Memory B cell (primary cell): ENCODE results near the gene SPINK2.
A peak's percentile ranks its signal among the peaks of the same experiment; 100 is the strongest.

Experiments
- ATAC-seq: fragments of 150-1000 bp; cut with Tn5 transposase; 2 replicates; pipeline ENCODE4 v1.10.0; 2021; ENCODE audit warnings: low read depth, mild to moderate bottlenecking, moderate library complexity
- DNase-seq, 2 donors: peaks; one replicate each; pipeline ENCODE4 v3.0.0; 2022; ENCODE audit warnings: low spot score in 2 of 2
- H3K27ac Mint-ChIP-seq: one replicate; pipeline ENCODE4 v1.8.0; 2022; ENCODE audit warnings: mild to moderate bottlenecking, moderate library complexity, mixed read lengths
- H3K27me3 Mint-ChIP-seq: one replicate; pipeline ENCODE4 v1.8.0; 2022; ENCODE audit warnings: mixed read lengths
- H3K36me3 Mint-ChIP-seq: one replicate; pipeline ENCODE4 v1.8.0; 2022; ENCODE audit warnings: mild to moderate bottlenecking, mixed read lengths
- H3K4me1 Mint-ChIP-seq: one replicate; pipeline ENCODE4 v1.8.0; 2022; ENCODE audit warnings: mixed read lengths
- H3K4me3 Mint-ChIP-seq: one replicate; pipeline ENCODE4 v1.8.0; 2022; ENCODE audit warnings: mild to moderate bottlenecking, moderate library complexity, mixed read lengths
- H3K9me3 Mint-ChIP-seq: one replicate; pipeline ENCODE4 v1.8.0; 2022; ENCODE audit warnings: mixed read lengths

The SPINK2 gene

DNA sequence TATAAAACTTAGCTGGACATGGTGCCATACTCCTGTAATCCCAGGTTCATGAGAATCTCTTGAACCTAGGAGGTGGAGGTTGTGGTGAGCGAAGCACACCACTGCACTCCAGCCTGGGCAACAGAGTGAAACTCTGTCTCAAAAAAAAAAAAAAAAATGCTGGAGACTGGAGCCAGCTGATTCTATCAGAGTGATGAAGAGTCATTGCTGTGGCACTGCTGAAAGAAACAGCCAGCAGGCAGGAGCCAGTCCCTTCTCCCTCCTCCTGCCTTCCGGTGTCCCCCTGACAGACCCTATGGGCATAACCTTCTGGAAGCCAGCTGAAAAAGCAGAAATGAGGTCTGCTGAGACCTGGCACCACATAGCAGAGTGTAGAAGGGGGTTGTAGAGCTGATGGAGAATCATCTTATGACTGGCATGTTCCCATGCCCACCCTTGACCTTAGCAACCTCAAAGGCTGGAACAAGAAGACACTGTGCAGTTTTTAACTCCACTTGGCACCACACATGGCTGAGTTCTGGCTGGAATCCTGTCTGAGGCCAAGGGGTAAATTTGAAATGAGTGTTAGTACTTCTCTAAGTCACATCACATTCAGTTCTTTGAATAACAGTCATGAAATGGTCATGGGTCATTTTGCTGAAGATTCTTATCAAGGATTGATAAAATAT is 2.6 kb upstream of the SPINK2 start:
- DNase-seq (no peak), ATAC-seq (no peak)
- no peak overlapping the region for H3K4me3 Mint-ChIP-seq
- H3K27me3 Mint-ChIP-seq: peaks cover 14% of the 10 kb centered on the region
- peaks cover 9% of the 10 kb centered on the region for H3K4me1 Mint-ChIP-seq
- H3K36me3 Mint-ChIP-seq: no peaks in the 10 kb centered on the region
- H3K9me3 Mint-ChIP-seq: no peaks in the 10 kb centered on the region
- no peak overlapping the region for H3K27ac Mint-ChIP-seq

DNA sequence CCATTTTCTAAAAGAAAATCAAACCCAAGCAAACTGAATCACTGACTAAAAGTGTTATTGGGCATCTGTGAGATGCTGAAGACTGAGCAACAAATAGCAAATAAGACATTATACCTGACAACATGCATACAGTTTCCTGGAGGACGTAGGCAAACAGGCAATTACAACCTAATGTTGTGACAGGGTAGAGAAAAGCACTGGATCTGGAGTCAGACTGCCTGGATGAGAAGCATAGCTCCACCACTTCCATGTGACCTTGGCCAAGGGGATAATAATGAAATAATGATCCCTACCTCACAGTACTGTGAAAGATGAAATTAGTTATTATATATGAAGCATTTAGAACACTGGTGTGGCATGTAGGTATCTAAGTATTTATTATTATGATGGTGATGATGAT is 2.7 kb downstream of the SPINK2 start:
- no peaks in the 10 kb centered on the region for H3K9me3 Mint-ChIP-seq
- no peak overlapping the region for H3K4me3 Mint-ChIP-seq
- no peak for ATAC-seq

DNA sequence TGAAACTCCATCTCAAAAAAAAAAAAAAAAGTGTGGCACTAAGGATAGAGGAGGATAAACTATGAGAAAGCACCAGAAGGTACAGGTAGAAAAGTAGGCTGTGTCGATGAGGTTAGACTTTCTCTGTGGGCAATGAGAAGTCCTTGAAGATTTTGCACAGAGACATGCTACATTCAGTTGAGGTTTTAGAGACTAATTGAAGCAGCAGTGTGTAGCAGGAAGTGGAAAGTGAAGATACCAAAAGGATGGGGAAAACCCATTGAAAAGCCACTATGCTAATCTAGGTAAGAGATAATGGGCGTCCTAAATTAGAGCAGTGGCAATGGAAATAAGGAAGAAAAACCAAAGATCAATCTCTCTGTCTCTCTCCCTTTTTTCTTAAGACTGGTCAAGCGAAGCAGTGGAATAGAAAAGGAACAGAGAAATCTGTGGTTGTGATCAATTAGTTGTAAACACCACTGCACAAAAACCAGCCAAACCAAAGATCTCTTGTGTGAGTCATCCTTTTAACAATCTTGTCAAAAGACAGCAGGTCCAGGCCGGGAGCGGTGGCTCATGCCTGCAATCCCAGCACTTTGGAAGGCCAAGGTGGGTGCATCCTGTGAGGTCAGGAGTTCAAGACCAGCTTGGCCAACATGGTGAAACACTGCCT is 3.5 kb downstream of the SPINK2 start:
- no peak for DNase-seq
- Mint-ChIP-seq H3K9me3 (no peaks in the 10 kb centered on the region), H3K4me1 (peaks cover 15% of the 10 kb centered on the region), H3K4me3 (no peak overlapping the region), H3K36me3 (no peaks in the 10 kb centered on the region), H3K27me3 (peaks cover 7% of the 10 kb centered on the region), H3K27ac (no peak overlapping the region)
- peak; percentile 61 for ATAC-seq

More for the DNA sequence above, 2.7 kb downstream of the SPINK2 start:
- no peak for DNase-seq
- peaks cover 15% of the 10 kb centered on the region for H3K4me1 Mint-ChIP-seq
- H3K27ac Mint-ChIP-seq: no peak overlapping the region
- H3K27me3 Mint-ChIP-seq: peaks cover 7% of the 10 kb centered on the region
- H3K36me3 Mint-ChIP-seq: no peaks in the 10 kb centered on the region

DNA sequence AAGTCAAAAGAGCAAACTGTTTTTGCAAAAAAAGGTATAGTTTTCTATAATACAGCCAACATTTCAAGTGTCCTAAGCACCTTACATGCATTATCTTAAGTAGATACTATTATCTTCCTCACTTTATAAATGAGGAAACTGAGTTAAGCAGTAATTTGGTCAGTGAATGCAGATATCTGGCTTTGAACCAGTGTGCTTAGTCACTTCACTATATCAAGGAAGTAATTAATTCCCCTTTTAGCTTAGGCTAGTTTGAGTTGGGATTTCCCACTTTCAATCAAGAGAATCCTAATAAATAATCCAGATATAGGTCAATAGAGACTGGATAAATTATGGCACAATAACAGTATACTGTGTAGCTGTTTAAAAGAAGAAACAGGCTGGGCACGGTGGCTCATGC is 14.8 kb downstream of the SPINK2 start:
- Mint-ChIP-seq H3K36me3 (no peaks in the 10 kb centered on the region), H3K9me3 (no peaks in the 10 kb centered on the region), H3K4me1 (peaks cover 3% of the 10 kb centered on the region), H3K27me3 (peaks cover 2% of the 10 kb centered on the region), H3K27ac (no peak overlapping the region), H3K4me3 (no peak overlapping the region)
- DNase-seq (no peak), ATAC-seq (no peak)

DNA sequence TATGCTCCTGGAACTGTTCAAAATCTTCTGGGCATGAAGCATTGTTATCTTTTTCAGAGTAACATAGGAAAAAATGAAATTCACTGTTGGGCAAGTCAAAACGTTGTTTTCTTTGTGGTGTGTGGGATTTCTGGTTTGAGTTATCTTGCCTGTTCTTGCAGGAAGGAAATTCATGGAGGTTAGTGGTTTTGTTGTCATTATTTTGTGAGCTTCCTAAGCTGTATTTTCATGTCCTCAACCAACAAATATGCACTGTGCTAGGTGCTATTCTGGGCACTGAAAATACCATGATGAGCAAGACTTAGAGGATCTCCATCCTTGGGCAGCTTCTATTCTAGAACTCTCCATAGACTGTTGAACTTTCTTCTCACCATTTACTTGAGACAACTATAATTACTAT is 16.9 kb downstream of the SPINK2 start:
- Mint-ChIP-seq H3K27ac (no peak overlapping the region), H3K9me3 (no peaks in the 10 kb centered on the region), H3K4me1 (peaks cover 3% of the 10 kb centered on the region), H3K27me3 (no peaks in the 10 kb centered on the region), H3K4me3 (no peak overlapping the region), H3K36me3 (no peaks in the 10 kb centered on the region)
- ATAC-seq (no peak), DNase-seq (no peak)

DNA sequence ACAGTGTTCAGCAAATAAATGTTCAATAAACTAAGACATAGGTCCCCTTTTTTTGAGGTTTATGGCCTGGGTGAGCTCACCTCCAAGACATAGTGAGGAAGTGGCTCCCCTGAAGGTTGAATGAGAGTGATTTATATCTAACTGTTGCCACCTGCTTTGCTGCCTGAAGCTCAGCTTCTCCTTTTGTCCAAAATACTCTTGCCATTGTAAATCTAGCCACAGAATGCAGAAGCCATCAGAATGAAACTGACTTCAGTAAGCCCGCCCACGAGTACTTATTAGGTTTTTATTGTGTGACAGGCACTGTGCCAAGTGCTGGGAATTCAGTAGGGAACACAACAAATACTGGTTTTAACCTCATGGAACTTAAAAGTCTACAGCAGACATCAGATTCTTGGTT is 18.0 kb downstream of the SPINK2 start:
- Mint-ChIP-seq H3K36me3 (no peaks in the 10 kb centered on the region), H3K4me1 (peaks cover 3% of the 10 kb centered on the region), H3K4me3 (no peak overlapping the region), H3K27ac (peak overlapping the region; percentile 55), H3K9me3 (no peaks in the 10 kb centered on the region), H3K27me3 (no peaks in the 10 kb centered on the region)
- ATAC-seq: peak; percentile 63
- peak in 1 of 2 donors; percentile 17 for DNase-seq

DNA sequence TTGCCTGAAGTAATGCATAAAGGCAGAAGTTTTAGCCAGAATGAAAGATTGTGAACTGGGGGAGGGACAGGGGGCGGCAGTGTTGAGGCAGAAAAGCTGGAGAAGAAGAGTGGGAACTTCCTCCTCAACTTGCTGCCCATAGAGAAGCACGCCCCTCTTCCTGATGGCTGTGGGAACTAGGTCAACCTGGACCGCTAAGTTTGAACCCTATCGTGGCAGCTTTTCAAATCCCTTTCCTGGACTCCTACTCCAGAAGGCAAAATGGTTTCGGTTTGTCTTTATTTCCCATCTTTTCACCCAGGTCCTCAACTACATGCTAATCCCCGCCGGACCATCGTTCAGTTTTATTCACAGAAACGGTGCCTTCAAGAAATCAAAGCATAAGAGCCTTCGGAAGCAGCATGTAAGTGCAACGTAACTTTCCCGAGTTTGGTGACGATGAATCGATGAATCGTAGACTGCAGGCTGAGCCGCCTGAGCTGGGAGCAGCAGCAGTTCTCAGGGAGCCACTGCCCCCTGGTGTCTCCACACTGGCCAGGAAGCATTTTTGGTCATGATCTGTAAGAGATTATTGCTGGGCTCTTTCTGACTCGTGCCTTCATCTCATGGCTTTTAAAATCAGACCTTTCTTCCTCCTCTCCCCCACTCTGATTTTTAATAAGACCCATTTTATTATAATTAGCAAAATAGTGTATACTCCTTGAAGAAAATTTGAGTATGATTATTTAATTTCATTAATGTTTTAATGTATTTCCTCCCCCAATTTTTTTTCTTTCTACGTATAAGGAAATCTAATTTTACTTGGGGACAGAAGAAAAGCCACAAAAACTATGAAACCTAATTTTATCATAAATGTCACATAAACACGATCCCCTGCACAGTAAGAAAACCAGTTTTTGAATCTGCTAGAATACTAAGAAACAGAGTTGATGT is 21.4 kb downstream of the SPINK2 start:
- Mint-ChIP-seq H3K27ac (peak overlapping the region; percentile 86), H3K36me3 (no peaks in the 10 kb centered on the region), H3K9me3 (no peaks in the 10 kb centered on the region), H3K4me1 (peaks cover 3% of the 10 kb centered on the region), H3K4me3 (peak overlapping the region; percentile 93), H3K27me3 (no peaks in the 10 kb centered on the region)
- peak; percentile 62 for DNase-seq
- peak; percentile 93 for ATAC-seq

DNA sequence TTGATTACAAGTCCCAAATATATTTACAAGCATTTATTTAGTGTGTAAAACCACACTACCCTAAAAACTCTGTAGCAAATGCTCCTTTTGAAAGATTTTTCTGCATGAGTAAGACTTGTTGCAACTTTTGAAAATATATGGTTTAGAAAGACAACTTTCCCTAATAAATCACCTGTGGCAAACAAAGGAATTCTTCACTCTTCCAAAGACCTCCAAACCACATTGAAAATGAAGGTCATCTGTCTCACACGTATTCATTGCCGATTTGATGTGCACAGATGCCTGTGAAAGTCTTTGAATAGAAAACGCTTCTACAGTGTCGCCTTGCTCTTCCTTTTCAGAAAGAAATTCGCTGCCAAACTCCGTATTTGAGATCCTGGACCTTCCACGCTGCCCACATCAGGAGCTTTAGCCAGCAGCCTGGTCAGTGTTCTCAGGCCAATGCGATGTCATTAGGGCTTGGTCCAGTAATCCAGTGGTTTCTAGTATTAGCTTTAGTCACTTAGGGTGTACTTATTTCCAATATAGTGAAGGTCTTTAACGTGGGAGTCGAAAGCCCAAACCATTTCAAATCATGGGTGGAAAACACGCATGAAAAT is 22.2 kb downstream of the SPINK2 start:
- Mint-ChIP-seq H3K27ac (peak overlapping the region; percentile 86), H3K27me3 (no peaks in the 10 kb centered on the region), H3K4me1 (peaks cover 3% of the 10 kb centered on the region)

DNA sequence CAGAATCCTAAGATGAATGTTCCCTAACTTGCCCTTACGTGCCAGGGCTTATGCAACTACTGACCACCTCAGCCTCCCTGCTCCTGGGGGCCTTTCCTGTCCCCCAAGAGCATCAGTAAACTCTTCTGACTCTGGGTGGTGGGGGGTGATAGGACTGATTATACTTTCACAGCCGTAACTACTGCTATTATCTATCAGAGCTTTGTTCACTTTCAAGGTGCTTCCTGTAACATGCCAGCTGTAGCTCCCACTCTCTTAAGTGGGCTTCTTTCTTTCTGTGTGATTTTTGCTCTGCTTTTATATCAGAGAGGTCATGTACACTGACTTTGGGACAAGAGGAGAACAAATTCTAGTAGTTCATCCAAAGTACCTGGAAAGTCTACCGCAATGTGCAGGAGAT is 25.3 kb downstream of the SPINK2 start:
- Mint-ChIP-seq H3K27ac (no peak overlapping the region), H3K27me3 (no peaks in the 10 kb centered on the region), H3K36me3 (no peaks in the 10 kb centered on the region), H3K9me3 (no peaks in the 10 kb centered on the region), H3K4me3 (no peak overlapping the region), H3K4me1 (peaks cover 3% of the 10 kb centered on the region)
- ATAC-seq (no peak), DNase-seq (no peak)

More for the DNA sequence above, 22.2 kb downstream of the SPINK2 start:
- H3K4me3 Mint-ChIP-seq: peak overlapping the region; percentile 93
- ATAC-seq: no peak
- H3K36me3 Mint-ChIP-seq: no peaks in the 10 kb centered on the region
- DNase-seq: no peak
- no peaks in the 10 kb centered on the region for H3K9me3 Mint-ChIP-seq

DNA sequence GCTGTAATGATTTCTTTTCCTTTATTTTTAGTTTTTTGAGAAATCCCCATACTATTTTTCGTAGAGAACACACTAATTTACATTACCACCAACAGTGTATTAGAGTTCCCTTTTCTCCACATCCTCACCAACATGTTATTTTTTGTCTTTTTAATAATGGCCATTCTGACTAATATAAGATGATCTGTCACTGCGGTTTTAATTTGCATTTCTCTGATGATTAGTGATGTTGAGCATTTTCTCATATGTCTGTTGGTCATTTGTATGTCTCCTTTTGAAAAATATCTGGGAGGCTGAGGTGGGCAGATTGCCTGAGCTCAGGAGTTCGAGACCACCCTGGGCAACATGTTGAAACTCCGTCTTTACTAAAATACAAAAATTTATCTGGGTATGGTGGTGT is 30.2 kb downstream of the SPINK2 start:
- no peaks in the 10 kb centered on the region for H3K36me3 Mint-ChIP-seq
- H3K4me1 Mint-ChIP-seq: peaks cover 8% of the 10 kb centered on the region
- no peaks in the 10 kb centered on the region for H3K9me3 Mint-ChIP-seq
- DNase-seq (no peak), ATAC-seq (no peak)
- peaks cover 1% of the 10 kb centered on the region for H3K27me3 Mint-ChIP-seq
- H3K4me3 Mint-ChIP-seq: no peak overlapping the region
- H3K27ac Mint-ChIP-seq: no peak overlapping the region

DNA sequence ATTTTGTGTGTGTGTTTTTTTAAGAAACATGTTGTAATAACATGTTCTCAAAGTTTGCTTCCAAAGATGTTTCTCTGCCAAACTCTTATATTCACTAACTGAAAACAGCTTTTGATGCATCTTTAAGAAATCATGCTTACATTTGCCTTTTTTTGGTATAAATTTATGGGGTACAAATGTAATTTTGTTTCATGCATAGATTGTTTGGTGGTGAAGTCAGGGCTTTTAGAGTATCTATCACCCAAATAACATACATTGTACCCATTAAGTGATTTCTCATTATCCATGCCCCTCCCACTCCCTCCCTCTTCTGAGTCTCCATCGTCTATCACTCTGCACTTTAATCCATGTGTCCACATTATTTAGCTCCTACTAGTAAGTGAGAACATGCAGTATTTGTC is 30.8 kb downstream of the SPINK2 start:
- H3K4me3 Mint-ChIP-seq: no peak overlapping the region
- peaks cover 1% of the 10 kb centered on the region for H3K27me3 Mint-ChIP-seq
- H3K27ac Mint-ChIP-seq: no peak overlapping the region
- no peaks in the 10 kb centered on the region for H3K9me3 Mint-ChIP-seq
- peaks cover 8% of the 10 kb centered on the region for H3K4me1 Mint-ChIP-seq
- DNase-seq (no peak), ATAC-seq (no peak)
- H3K36me3 Mint-ChIP-seq: no peaks in the 10 kb centered on the region

DNA sequence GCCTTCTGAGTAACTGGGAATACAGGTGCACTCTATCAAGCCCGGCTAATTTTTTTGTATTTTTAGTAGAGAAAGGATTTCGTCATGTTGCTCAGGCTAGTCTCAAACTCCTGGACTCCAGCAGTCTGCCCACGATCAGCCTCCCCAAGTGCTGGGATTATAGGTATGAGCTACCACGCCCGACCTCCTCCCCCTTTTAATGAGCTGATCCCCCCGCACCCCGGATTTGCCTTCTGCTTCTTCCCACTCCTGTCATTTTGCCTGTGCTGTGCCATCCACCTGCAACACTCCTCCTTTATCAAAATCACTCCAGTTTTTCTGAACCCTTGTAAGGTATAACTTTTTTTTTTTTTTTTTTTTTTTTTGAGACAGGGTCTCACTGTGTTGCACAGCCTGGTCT is 33.4 kb downstream of the SPINK2 start:
- Mint-ChIP-seq H3K4me3 (no peak overlapping the region), H3K4me1 (peaks cover 8% of the 10 kb centered on the region), H3K27ac (no peak overlapping the region), H3K36me3 (no peaks in the 10 kb centered on the region), H3K9me3 (no peaks in the 10 kb centered on the region), H3K27me3 (peaks cover 1% of the 10 kb centered on the region)
- DNase-seq: no peak
- ATAC-seq: no peak

DNA sequence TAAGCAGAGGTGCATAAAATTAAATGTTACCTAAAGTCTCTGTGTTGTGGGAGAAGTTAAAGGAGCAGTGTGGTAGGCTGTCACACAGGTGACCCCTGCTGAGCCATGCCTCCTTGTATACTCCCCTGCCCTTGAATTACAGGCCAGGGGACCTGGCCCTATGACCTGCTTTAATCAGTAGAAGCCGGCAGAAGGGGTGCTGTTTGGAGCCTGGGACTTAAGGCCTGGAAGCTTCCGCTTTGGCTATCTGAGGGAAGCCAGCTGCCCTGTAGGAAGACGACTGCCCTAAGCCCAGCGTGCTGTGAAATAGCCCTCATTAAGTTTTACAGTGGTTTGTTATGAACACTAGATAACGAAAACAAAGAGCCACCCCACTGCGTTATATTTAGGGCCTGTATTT is 34.1 kb downstream of the SPINK2 start:
- H3K9me3 Mint-ChIP-seq: no peaks in the 10 kb centered on the region
- DNase-seq (no peak), ATAC-seq (no peak)
- peaks cover 9% of the 10 kb centered on the region for H3K4me1 Mint-ChIP-seq
- H3K4me3 Mint-ChIP-seq: no peak overlapping the region
- H3K27ac Mint-ChIP-seq: no peak overlapping the region
- H3K27me3 Mint-ChIP-seq: peaks cover 1% of the 10 kb centered on the region
- no peaks in the 10 kb centered on the region for H3K36me3 Mint-ChIP-seq

DNA sequence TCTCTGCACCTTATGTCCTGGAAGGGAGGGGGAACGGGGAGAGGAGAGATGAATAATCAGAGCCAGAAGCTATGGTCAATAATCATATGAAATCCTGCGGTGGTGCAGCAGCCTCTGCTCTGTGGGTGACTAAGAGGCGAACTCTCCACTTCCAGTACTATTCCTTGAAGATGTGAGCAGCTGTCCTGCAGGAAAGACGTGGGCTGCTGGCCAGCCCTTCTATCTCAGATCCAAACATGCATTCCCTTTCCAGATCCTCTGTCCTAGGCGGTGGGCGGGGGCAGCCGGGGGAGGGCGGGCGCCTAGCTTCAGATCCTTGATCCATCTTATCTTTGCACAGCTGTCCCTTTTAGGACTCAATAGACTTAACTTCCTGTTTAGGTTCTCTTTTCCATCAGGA is 34.5 kb downstream of the SPINK2 start:
- no peaks in the 10 kb centered on the region for H3K9me3 Mint-ChIP-seq
- no peaks in the 10 kb centered on the region for H3K36me3 Mint-ChIP-seq
- ATAC-seq (no peak), DNase-seq (no peak)
- H3K27me3 Mint-ChIP-seq: peaks cover 1% of the 10 kb centered on the region
- H3K4me1 Mint-ChIP-seq: peaks cover 10% of the 10 kb centered on the region
- H3K4me3 Mint-ChIP-seq: no peak overlapping the region
- no peak overlapping the region for H3K27ac Mint-ChIP-seq
